ENCODE results near the gene PSMD2.

The PSMD2 gene

GRCh38 chr3:184298759-184299487 is at the start of gene PSMD2:
Gene PSMD2 (plus strand): TSS chr3:184299241. CDS start chr3:184299267, 26 bp downstream.
- Histone ChIP-seq H3K4me3 (ENCODE audit: low read length in 2 of 2) (peak within 1 kb of the TSS; percentile 93 to 100), H3K9ac (ENCODE audit: low read length in 2 of 2) (peak within 1 kb of the TSS; percentile 94 to 98), H3K27me3 (ENCODE audit: control insufficient read depth in 1 of 2, insufficient read depth in 2 of 2, low read length in 2 of 2) (no peaks in the 10 kb centered on the region), H3K27ac (ENCODE audit: low read length) (peak within 1 kb of the TSS; percentile 82), H3K4me1 (ENCODE audit: control insufficient read depth, insufficient read depth, low read length) (peaks cover 14% of the 10 kb centered on the region), H3K36me3 (ENCODE audit: control insufficient read depth in 2 of 2, insufficient read depth in 2 of 2, low read length in 2 of 2) (peaks cover 31 to 32% of the 10 kb centered on the region in 2 donors), H3K9me3 (ENCODE audit: control insufficient read depth in 2 of 2, low read length in 2 of 2) (no peaks in the 10 kb centered on the region)

- Histone ChIP-seq H3K9me3 (ENCODE audit: control insufficient read depth in 2 of 2, low read length in 2 of 2) (no peaks in the 10 kb centered on the region), H3K36me3 (ENCODE audit: control insufficient read depth in 2 of 2, insufficient read depth in 2 of 2, low read length in 2 of 2) (peaks cover 5 to 11% of the 10 kb centered on the region in 2 donors), H3K9ac (ENCODE audit: low read length in 2 of 2) (peak within 1 kb of the TSS; percentile 86 to 87), H3K4me1 (ENCODE audit: control insufficient read depth, insufficient read depth, low read length) (peaks cover 28% of the 10 kb centered on the region), H3K27me3 (ENCODE audit: control insufficient read depth in 1 of 2, insufficient read depth in 2 of 2, low read length in 2 of 2) (no peaks in the 10 kb centered on the region), H3K4me3 (ENCODE audit: low read length in 2 of 2) (peak within 1 kb of the TSS; percentile 90 to 97), H3K27ac (ENCODE audit: low read length) (peak within 1 kb of the TSS; percentile 83)
These were observed 49.5 kb upstream of the PSMD2 start, which contains the start of gene EEF1AKMT4 for GRCh38 chr3:184249412-184250166. Gene EEF1AKMT4 (plus strand): TSS chr3:184249672. CDS start chr3:184249695, 23 bp downstream.

- no peaks in the 10 kb centered on the region for H3K9me3 ChIP-seq (ENCODE audit: control insufficient read depth in 2 of 2, low read length in 2 of 2)
- peak overlapping the region; percentile 90 to 97 for H3K4me3 ChIP-seq (ENCODE audit: low read length in 2 of 2)
- H3K9ac ChIP-seq (ENCODE audit: low read length in 2 of 2), result peak overlapping the region; percentile 60 to 87
- peak overlapping the region; percentile 53 for H3K27ac ChIP-seq (ENCODE audit: low read length)
- peaks cover 28% of the 10 kb centered on the region for H3K4me1 ChIP-seq (ENCODE audit: control insufficient read depth, insufficient read depth, low read length)
- no peaks in the 10 kb centered on the region for H3K27me3 ChIP-seq (ENCODE audit: control insufficient read depth in 1 of 2, insufficient read depth in 2 of 2, low read length in 2 of 2)
- peaks cover 0 to 4% of the 10 kb centered on the region in 2 donors for H3K36me3 ChIP-seq (ENCODE audit: control insufficient read depth in 2 of 2, insufficient read depth in 2 of 2, low read length in 2 of 2)
These were observed 48.7 kb upstream of the PSMD2 start for GRCh38 chr3:184250167-184250828.

DNA sequence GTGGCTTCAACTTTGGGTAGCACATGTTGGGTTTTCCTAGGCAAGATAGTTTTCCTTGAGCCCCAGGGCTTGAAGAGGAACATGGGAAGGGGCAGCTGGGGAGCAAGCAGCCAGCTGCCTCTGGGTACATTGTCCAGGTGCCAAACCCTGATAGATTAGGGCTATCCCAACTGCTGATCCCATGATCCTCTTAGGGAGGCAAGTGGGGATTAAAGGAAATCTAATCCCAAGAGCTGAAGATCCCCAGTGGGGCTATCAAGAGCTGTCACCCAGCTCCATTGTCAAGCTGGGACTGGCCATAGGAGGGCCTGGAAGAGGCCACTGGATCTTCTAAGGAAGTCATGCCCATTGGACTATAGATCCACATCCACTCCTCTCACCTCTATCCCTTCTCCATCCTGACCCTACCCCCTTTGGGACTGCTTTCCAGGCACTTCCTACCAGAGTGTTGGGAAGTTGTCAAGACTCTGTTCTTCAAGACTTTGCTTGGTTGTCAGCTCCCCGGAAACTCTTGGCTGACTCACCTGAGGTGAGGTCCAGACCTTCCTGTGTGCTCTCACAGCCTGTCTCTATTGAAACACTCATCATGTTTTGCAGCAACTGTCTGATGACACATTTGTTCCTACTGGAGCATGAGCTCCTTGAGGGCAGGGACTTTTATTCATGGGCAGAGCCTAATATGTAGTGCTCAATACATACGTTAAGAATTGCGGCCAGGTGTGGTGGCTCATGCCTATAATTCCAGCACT is 43.6 kb upstream of the PSMD2 start:
- no peaks in the 10 kb centered on the region for H3K36me3 ChIP-seq (ENCODE audit: control insufficient read depth in 2 of 2, insufficient read depth in 2 of 2, low read length in 2 of 2)
- H3K4me1 ChIP-seq (ENCODE audit: control insufficient read depth, insufficient read depth, low read length), result peaks cover 11% of the 10 kb centered on the region
- H3K27ac ChIP-seq (ENCODE audit: low read length), result no peak overlapping the region
- H3K9me3 ChIP-seq (ENCODE audit: control insufficient read depth in 2 of 2, low read length in 2 of 2), result no peaks in the 10 kb centered on the region
- H3K9ac ChIP-seq (ENCODE audit: low read length in 2 of 2), result no peak overlapping the region
- peaks cover 23 to 31% of the 10 kb centered on the region in 2 donors for H3K27me3 ChIP-seq (ENCODE audit: control insufficient read depth in 1 of 2, insufficient read depth in 2 of 2, low read length in 2 of 2)
- no peak overlapping the region for H3K4me3 ChIP-seq (ENCODE audit: low read length in 2 of 2)

DNA sequence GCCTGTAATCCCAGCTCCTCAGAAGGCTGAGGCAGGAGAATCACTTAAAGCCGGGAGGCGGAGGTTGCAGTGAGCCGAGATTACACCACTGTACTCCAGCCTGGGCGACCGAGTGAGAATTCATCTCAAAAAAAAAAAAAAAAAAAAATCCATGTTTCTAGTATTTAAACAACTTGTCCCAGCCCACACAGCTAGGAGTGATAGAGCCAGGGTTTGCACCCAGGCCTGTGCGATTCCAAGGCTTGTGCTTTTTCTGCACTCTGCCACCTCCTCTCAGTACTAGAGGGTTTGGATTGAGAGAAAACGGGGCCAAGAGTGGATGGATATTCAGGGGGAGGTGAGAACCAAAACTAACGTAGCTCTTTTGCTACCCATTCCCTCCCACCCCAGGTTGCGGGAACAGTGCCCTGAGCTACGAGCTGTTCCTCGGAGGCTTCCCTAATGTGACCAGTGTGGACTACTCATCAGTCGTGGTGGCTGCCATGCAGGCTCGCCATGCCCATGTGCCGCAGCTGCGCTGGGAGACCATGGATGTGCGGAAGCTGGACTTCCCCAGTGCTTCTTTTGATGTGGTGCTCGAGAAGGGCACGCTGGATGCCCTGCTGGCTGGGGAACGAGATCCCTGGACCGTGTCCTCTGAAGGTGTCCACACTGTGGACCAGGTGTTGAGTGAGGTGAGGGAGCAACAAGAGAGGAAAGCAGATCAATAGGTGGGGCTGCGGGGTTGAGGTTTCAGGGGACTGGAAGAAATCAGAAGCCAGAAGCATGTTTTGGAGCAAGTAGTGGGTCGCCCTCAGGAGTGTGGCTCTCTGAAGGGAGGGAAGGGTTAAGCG is 41.7 kb upstream of the PSMD2 start:
- Histone ChIP-seq H3K27me3 (ENCODE audit: control insufficient read depth in 1 of 2, insufficient read depth in 2 of 2, low read length in 2 of 2) (peaks cover 29 to 45% of the 10 kb centered on the region in 2 donors), H3K36me3 (ENCODE audit: control insufficient read depth in 2 of 2, insufficient read depth in 2 of 2, low read length in 2 of 2) (no peaks in the 10 kb centered on the region), H3K4me3 (ENCODE audit: low read length in 2 of 2) (no peak overlapping the region), H3K9ac (ENCODE audit: low read length in 2 of 2) (no peak overlapping the region), H3K27ac (ENCODE audit: low read length) (no peak overlapping the region), H3K9me3 (ENCODE audit: control insufficient read depth in 2 of 2, low read length in 2 of 2) (no peaks in the 10 kb centered on the region), H3K4me1 (ENCODE audit: control insufficient read depth, insufficient read depth, low read length) (peaks cover 21% of the 10 kb centered on the region)

DNA sequence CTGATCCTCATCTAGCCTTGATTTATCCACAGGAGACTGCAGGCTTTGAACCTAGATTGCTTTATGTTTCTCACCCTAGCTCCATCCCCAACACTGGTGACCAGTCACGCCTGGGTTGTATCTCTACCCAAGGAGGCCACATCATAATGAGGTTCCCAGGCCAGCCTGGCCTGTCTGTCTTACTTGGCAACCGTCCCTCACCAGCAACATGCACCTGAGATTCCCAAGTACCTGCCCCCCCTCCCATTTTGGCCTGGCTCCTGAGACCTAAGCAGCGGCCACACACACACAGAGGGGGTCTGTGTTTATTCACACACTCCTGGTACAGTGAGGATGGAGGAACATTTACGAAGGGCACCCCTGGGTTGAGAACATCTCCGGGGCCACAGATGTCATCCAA is 40.1 kb upstream of the PSMD2 start:
- Histone ChIP-seq H3K4me3 (ENCODE audit: low read length in 2 of 2) (no peak overlapping the region), H3K9ac (ENCODE audit: low read length in 2 of 2) (no peak overlapping the region), H3K27ac (ENCODE audit: low read length) (no peak overlapping the region), H3K9me3 (ENCODE audit: control insufficient read depth in 2 of 2, low read length in 2 of 2) (no peaks in the 10 kb centered on the region), H3K36me3 (ENCODE audit: control insufficient read depth in 2 of 2, insufficient read depth in 2 of 2, low read length in 2 of 2) (no peaks in the 10 kb centered on the region), H3K4me1 (ENCODE audit: control insufficient read depth, insufficient read depth, low read length) (peaks cover 21% of the 10 kb centered on the region), H3K27me3 (ENCODE audit: control insufficient read depth in 1 of 2, insufficient read depth in 2 of 2, low read length in 2 of 2) (peaks cover 36 to 57% of the 10 kb centered on the region in 2 donors)

DNA sequence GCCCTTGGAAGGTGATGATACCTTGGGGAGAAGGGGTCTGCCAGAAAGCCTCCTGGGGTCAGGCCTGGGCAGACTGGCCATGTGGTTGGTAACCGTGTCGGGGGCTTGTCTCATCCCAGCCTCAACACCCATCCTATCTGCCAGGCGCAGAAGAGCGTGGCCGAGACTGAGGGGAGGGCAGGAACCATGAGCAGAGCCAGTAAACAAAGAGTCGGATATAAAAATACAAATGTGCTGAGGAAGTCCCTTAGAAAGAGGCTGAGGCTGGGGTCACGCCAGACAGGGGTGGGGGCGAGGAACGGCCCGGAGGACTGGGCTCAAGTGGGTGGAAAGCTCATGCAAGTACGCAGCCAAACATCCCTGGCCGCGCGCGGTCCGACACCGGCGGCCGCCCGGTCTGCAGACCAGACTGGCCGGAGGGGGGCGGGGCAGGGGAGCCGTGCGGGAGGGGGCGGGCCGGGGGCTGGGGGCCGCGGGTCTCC is 39.6 kb upstream of the PSMD2 start:
- Histone ChIP-seq H3K9me3 (ENCODE audit: control insufficient read depth in 2 of 2, low read length in 2 of 2) (no peaks in the 10 kb centered on the region), H3K27ac (ENCODE audit: low read length) (no peak overlapping the region), H3K4me1 (ENCODE audit: control insufficient read depth, insufficient read depth, low read length) (peaks cover 21% of the 10 kb centered on the region), H3K4me3 (ENCODE audit: low read length in 2 of 2) (no peak overlapping the region), H3K27me3 (ENCODE audit: control insufficient read depth in 1 of 2, insufficient read depth in 2 of 2, low read length in 2 of 2) (peaks cover 38 to 57% of the 10 kb centered on the region in 2 donors), H3K36me3 (ENCODE audit: control insufficient read depth in 2 of 2, insufficient read depth in 2 of 2, low read length in 2 of 2) (no peaks in the 10 kb centered on the region), H3K9ac (ENCODE audit: low read length in 2 of 2) (no peak overlapping the region)

DNA sequence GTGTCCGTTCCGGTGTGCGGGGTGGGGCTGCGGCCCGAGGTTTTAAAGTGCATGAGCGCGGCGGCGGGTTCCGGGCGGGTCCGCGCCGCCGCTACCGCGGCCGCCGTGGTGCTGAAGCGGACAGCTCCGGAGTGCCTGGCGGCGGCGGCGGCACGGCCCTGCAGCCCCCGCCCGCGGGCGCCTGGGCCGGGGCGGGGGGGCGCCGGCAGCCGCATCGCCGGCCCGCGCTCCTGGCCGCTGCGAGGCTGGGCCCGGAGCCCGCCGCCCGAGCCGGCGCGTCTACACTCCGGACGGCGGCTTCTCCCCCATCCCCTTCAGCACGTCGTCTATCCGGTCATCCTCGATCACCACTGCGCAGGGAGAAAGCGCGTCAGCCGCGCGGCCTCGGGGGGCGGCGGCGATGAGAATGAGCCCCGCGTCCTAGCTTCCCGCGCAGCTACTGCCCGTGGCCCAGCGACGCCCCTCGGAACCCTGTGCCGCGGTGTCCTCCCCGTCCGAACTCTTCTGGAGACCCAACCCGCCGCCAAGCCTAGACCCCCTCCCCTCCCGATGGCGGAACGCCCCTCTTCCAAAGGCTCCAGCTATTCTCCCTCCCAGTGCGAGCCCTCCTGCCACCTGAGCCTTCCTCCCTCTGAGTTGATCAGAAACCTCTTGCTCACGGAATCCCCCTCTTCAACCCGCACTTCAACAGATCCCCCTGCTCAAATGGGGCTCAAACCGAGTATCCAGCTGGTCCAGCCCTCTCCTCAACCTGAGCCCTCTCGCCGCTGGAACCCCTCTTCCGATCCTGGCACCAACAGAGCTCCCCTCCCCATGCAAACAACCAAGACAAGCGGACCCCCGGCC is 38.9 kb upstream of the PSMD2 start:
- H3K27ac ChIP-seq (ENCODE audit: low read length), result no peak overlapping the region
- peak overlapping the region; percentile 19 to 59 for H3K4me3 ChIP-seq (ENCODE audit: low read length in 2 of 2)
- peaks cover 21% of the 10 kb centered on the region for H3K4me1 ChIP-seq (ENCODE audit: control insufficient read depth, insufficient read depth, low read length)
- H3K27me3 ChIP-seq (ENCODE audit: control insufficient read depth in 1 of 2, insufficient read depth in 2 of 2, low read length in 2 of 2), result peaks cover 41 to 62% of the 10 kb centered on the region in 2 donors
- H3K36me3 ChIP-seq (ENCODE audit: control insufficient read depth in 2 of 2, insufficient read depth in 2 of 2, low read length in 2 of 2), result no peaks in the 10 kb centered on the region
- no peak overlapping the region for H3K9ac ChIP-seq (ENCODE audit: low read length in 2 of 2)
- no peaks in the 10 kb centered on the region for H3K9me3 ChIP-seq (ENCODE audit: control insufficient read depth in 2 of 2, low read length in 2 of 2)

DNA sequence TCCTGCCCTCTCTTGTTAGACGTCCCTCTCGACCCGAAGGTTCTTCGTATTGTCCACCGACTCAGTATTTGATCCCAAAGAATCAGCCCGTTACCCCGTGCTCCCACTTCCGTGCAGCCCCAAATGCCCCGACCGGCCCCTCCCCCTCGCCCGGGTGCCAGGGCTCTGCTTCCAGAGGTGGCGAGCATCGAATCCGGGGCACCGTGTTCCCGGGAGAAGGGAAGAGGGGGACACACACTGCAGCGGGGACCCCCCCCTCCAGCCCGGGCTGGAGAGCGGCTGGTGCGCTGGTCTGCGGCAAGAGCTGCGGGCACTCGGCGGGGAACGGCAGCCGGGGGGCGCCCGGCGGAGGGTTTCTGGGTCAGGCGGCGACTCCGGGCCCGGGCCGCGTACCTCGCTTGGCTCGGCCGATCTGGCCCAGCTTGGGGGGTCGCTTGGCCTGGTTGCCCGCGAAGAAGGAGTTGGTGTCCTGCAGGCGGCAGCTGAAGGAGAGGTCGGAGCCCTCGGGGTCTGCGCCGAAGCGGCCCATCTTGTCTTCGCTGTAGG is 38.2 kb upstream of the PSMD2 start:
- peaks cover 21% of the 10 kb centered on the region for H3K4me1 ChIP-seq (ENCODE audit: control insufficient read depth, insufficient read depth, low read length)
- no peak overlapping the region for H3K27ac ChIP-seq (ENCODE audit: low read length)
- H3K36me3 ChIP-seq (ENCODE audit: control insufficient read depth in 2 of 2, insufficient read depth in 2 of 2, low read length in 2 of 2), result no peaks in the 10 kb centered on the region
- H3K9me3 ChIP-seq (ENCODE audit: control insufficient read depth in 2 of 2, low read length in 2 of 2), result no peaks in the 10 kb centered on the region
- H3K4me3 ChIP-seq (ENCODE audit: low read length in 2 of 2), result peak overlapping the region in 1 of 2 donors; percentile 59
- H3K27me3 ChIP-seq (ENCODE audit: control insufficient read depth in 1 of 2, insufficient read depth in 2 of 2, low read length in 2 of 2), result peaks cover 41 to 62% of the 10 kb centered on the region in 2 donors
- H3K9ac ChIP-seq (ENCODE audit: low read length in 2 of 2), result no peak overlapping the region
